Endodermal cell (in vitro differentiated cells): ENCODE results near the gene ARHGEF11. TPM values are rescaled to one million over a fixed set of nuclear protein-coding genes. Genes with fewer than 3 reads are reported as not detected.

Source experiments
- DNase-seq: peaks from one replicate; pipeline ENCODE4 v3.0.0-alpha.2; 2017
- H3K27ac ChIP-seq: 2 replicates; pipeline ENCODE4 v1.5.1; 2013; ENCODE audit warnings: mild to moderate bottlenecking, low read depth, low read length, moderate library complexity
- H3K27me3 ChIP-seq: 2 replicates; pipeline ENCODE4 v1.6.1; 2013; ENCODE audit warnings: mild to moderate bottlenecking, low read length, moderate library complexity; ENCODE audit not compliant: insufficient read depth, control insufficient read depth, poor library complexity, severe bottlenecking
- H3K36me3 ChIP-seq: 2 replicates; pipeline ENCODE4 v1.7.0; 2013; ENCODE audit warnings: mild to moderate bottlenecking, low read length, moderate library complexity; ENCODE audit not compliant: control insufficient read depth, insufficient read depth
- H3K4me1 ChIP-seq: one replicate; pipeline ENCODE4 v1.7.0; 2013; ENCODE audit warnings: low read length; ENCODE audit not compliant: control insufficient read depth, insufficient read depth
- H3K4me3 ChIP-seq: 2 replicates; pipeline ENCODE4 v1.5.1; 2013; ENCODE audit warnings: mild to moderate bottlenecking, low read length, moderate library complexity
- H3K9ac ChIP-seq: 2 replicates; pipeline ENCODE4 v1.6.1; 2013; ENCODE audit warnings: mild to moderate bottlenecking, low read length, moderate library complexity; ENCODE audit not compliant: poor library complexity, severe bottlenecking; ENCODE audit errors: extremely low read depth
- H3K9me3 ChIP-seq: 2 replicates; pipeline ENCODE4 v1.6.1; 2013; ENCODE audit warnings: mild to moderate bottlenecking, low read length, moderate library complexity; ENCODE audit not compliant: control insufficient read depth
- H3K27ac Mint-ChIP-seq: 2 replicates; pipeline ENCODE4 v1.8.0; 2020; ENCODE audit warnings: mixed read lengths
- H3K27me3 Mint-ChIP-seq: 2 replicates; pipeline ENCODE4 v1.8.0; 2021; ENCODE audit warnings: mild to moderate bottlenecking, mixed read lengths; ENCODE audit not compliant: insufficient read depth
- H3K36me3 Mint-ChIP-seq: 2 replicates; pipeline ENCODE4 v1.8.0; 2020; ENCODE audit warnings: low read depth, mixed read lengths
- H3K4me1 Mint-ChIP-seq: 2 replicates; pipeline ENCODE4 v1.8.0; 2020; ENCODE audit warnings: mixed read lengths
- H3K4me3 Mint-ChIP-seq: 2 replicates; pipeline ENCODE4 v1.8.0; 2020; ENCODE audit warnings: mild to moderate bottlenecking, moderate library complexity, mixed read lengths
- H3K9me3 Mint-ChIP-seq: 2 replicates; pipeline ENCODE4 v1.8.0; 2020; ENCODE audit warnings: mild to moderate bottlenecking, mixed read lengths
- CTCF ChIP-seq: fragments of 200-600 bp; sonication (generic); conservative IDR thresholded peaks from 2 replicates; pipeline ENCODE4 v1.5.0; 2021; ENCODE audit warnings: antibody characterized with exemption, mild to moderate bottlenecking
- WGBS, 2 experiments: methylation state at CpG; one replicate each; pipeline versions ENCODE4 v1.1.5 to v1.1.7; 2013; ENCODE audit warnings: missing lambda C conversion rate in 2 of 2, mixed read lengths in 1 of 2; ENCODE audit not compliant: insufficient coverage in 1 of 2, insufficient read length in 1 of 2; 5-methylcytosine and 5-hydroxymethylcytosine counted together
- total RNA-seq, 2 donors: library from RNA; stranded (reverse); fragmentation: NEBNext Ultra II Directional in 1 of 2; extraction: Animal tissue kit (Norgen Biotek cat#: 25700) in 1 of 2; gene quantifications; 2 replicates in 1 of 2; 3 replicates in 1 of 2; pipeline ENCODE4 v1.2.1, GENCODE V29; 2021

Gene ARHGEF11
- total RNA-seq, 2 donors from 2014 or later: 54.2 to 56.5 TPM

- WGBS, 2 experiments: 91 to 92% methylated on average over 9 to 10 of the region's 10 CpGs
- Mint-ChIP-seq H3K36me3 (no peaks in the 10 kb centered on the region), H3K9me3 (no peaks in the 10 kb centered on the region), H3K4me1 (peaks cover 3% of the 10 kb centered on the region), H3K27me3 (peaks cover 2% of the 10 kb centered on the region), H3K27ac (no peak overlapping the region), H3K4me3 (no peak overlapping the region)
- no peak overlapping the region for H3K27ac ChIP-seq
- no peak overlapping the region for H3K9ac ChIP-seq
- H3K9me3 ChIP-seq: no peaks in the 10 kb centered on the region
- H3K4me1 ChIP-seq: no peaks in the 10 kb centered on the region
- no peak for TF ChIP-seq CTCF
- H3K4me3 ChIP-seq: no peak overlapping the region
- no peaks in the 10 kb centered on the region for H3K27me3 ChIP-seq
- H3K36me3 ChIP-seq: no peaks in the 10 kb centered on the region
- DNase-seq: no peak
These were observed 35.2 kb upstream of the ARHGEF11 start for GRCh38 chr1:157080714-157081113.

- Histone ChIP-seq H3K27ac (no peak overlapping the region), H3K9me3 (no peaks in the 10 kb centered on the region), H3K36me3 (no peaks in the 10 kb centered on the region), H3K9ac (no peak overlapping the region), H3K27me3 (no peaks in the 10 kb centered on the region), H3K4me1 (no peaks in the 10 kb centered on the region), H3K4me3 (no peak overlapping the region)
- Mint-ChIP-seq H3K27me3 (peaks cover 12% of the 10 kb centered on the region), H3K36me3 (no peaks in the 10 kb centered on the region), H3K27ac (no peak overlapping the region), H3K9me3 (no peaks in the 10 kb centered on the region), H3K4me1 (peaks cover 10% of the 10 kb centered on the region), H3K4me3 (no peak overlapping the region)
- TF ChIP-seq CTCF: no peak
- no peak for DNase-seq
- WGBS, 2 experiments: 93 to 100% methylated on average over 1 of the region's 1 CpG
These were observed 31.9 kb upstream of the ARHGEF11 start for GRCh38 chr1:157077394-157077793.

- Histone ChIP-seq H3K4me1 (peaks cover 5% of the 10 kb centered on the region), H3K9ac (no peak overlapping the region), H3K9me3 (no peaks in the 10 kb centered on the region), H3K27me3 (no peaks in the 10 kb centered on the region), H3K27ac (no peak overlapping the region), H3K4me3 (no peak overlapping the region), H3K36me3 (no peaks in the 10 kb centered on the region)
- WGBS, 2 experiments: 54 to 60% methylated on average over 21 to 35 of the region's 35 CpGs
- Mint-ChIP-seq H3K27ac (no peak overlapping the region), H3K4me1 (peaks cover 6% of the 10 kb centered on the region), H3K36me3 (no peaks in the 10 kb centered on the region), H3K27me3 (peaks cover 12% of the 10 kb centered on the region), H3K9me3 (no peaks in the 10 kb centered on the region), H3K4me3 (no peak overlapping the region)
- peak; percentile 94 for DNase-seq
- peak; percentile 86 for TF ChIP-seq CTCF
These were observed 28.6 kb upstream of the ARHGEF11 start for GRCh38 chr1:157073944-157074685.
